Esophagus mucosa (tissue), 1 donor: ENCODE data around the gene R3HDML. TPM values are rescaled to one million over a fixed set of nuclear protein-coding genes. Genes with fewer than 3 reads are reported as not detected.
"Not testable (repeated sequence)": the region's sequence is repeated elsewhere in the genome, so short reads cannot be mapped to it uniquely, and the experiment has no call there.

Experiments used
- ATAC-seq: fragments of 200-7000 bp; cut with Tn5 transposase; one replicate; pipeline ENCODE4 v1.9.1; 2020
- total RNA-seq: library from RNA; stranded (reverse); gene quantifications from one replicate; pipeline ENCODE4 v1.2.4, GENCODE V29; 2023
- donor health status: DM: yes; HTN: yes; CAD: no.

The R3HDML gene
- total RNA-seq = not detected

- no peak for ATAC-seq
Observed at GRCh38 chr20:44336725-44337380, at the start of gene R3HDML. R3HDML (plus strand) TSS chr20:44337043; CDS start chr20:44337158, 115 bp downstream.

GRCh38 chr20:44287272-44288097, 49.4 kb upstream of the R3HDML start:
- ATAC-seq = no peak

GRCh38 chr20:44288252-44288651, 48.6 kb upstream of the R3HDML start:
- ATAC-seq = no peak

GRCh38 chr20:44291754-44292153, 45.1 kb upstream of the R3HDML start:
- ATAC-seq = no peak

- ATAC-seq = no peak
Observed at GRCh38 chr20:44296011-44296410, 40.8 kb upstream of the R3HDML start.

GRCh38 chr20:44297721-44298120, 39.1 kb upstream of the R3HDML start:
- ATAC-seq = no peak

GRCh38 chr20:44299011-44299535, 37.8 kb upstream of the R3HDML start:
- not testable (repeated sequence) for ATAC-seq

- no peak for ATAC-seq
Observed at GRCh38 chr20:44301285-44301684, 35.6 kb upstream of the R3HDML start.

- no peak for ATAC-seq
Observed at GRCh38 chr20:44302026-44302669, 34.7 kb upstream of the R3HDML start.

GRCh38 chr20:44302736-44303135, 34.1 kb upstream of the R3HDML start:
- ATAC-seq = no peak

GRCh38 chr20:44304383-44304782, 32.5 kb upstream of the R3HDML start:
- peak; percentile 42 for ATAC-seq

GRCh38 chr20:44306927-44307326, 29.9 kb upstream of the R3HDML start:
- ATAC-seq = no peak

GRCh38 chr20:44309763-44310663, 26.8 kb upstream of the R3HDML start:
- peak; percentile 4 for ATAC-seq

GRCh38 chr20:44310664-44311639, 25.9 kb upstream of the R3HDML start, which contains the start of gene FITM2:
FITM2 (minus strand) TSS chr20:44311202; CDS start chr20:44311148, 54 bp downstream.
- ATAC-seq = peak; percentile 99

GRCh38 chr20:44314870-44315269, 22.0 kb upstream of the R3HDML start:
- ATAC-seq = no peak

GRCh38 chr20:44319839-44320422, 16.9 kb upstream of the R3HDML start:
- ATAC-seq = no peak

GRCh38 chr20:44324343-44324742, 12.5 kb upstream of the R3HDML start:
- peak; percentile 87 for ATAC-seq

GRCh38 chr20:44326391-44327159, 10.3 kb upstream of the R3HDML start:
- ATAC-seq = no peak

- not testable (repeated sequence) for ATAC-seq
Observed at GRCh38 chr20:44327748-44328147, 9.1 kb upstream of the R3HDML start.
